A549 (cell line): ENCODE results near the gene TPP2. TPM values are rescaled to one million over a fixed set of nuclear protein-coding genes. Genes with fewer than 3 reads are reported as not detected.

Experiments used
- ATAC-seq, 2 experiments: fragments of 200-7000 bp in 1 of 2; fragments of >200 bp in 1 of 2; cut with Nextera tagmentation in 1 of 2; cut with Tn5 transposase in 1 of 2; 3 replicates each; pipeline versions ENCODE4 v1.8.0 to v1.9.1; 2018 to 2020; ENCODE audit warnings: mild to moderate bottlenecking in 1 of 2, moderate library complexity in 1 of 2
- CTCF ChIA-PET: fragments of 300-600 bp; sonication (Branson Sonifier 250); formaldehyde crosslinking; extraction: SDS; loops from one replicate; lab custom pipeline; 2021; ENCODE audit warnings: antibody characterized with exemption, inconsistent platforms; lab: Yijun Ruan, JAX
- POLR2A ChIA-PET: fragments of 350-600 bp; formaldehyde crosslinking; extraction: SDS; loops from one replicate; lab custom pipeline; 2021; ENCODE audit warnings: antibody characterized with exemption, inconsistent platforms; lab: Yijun Ruan, JAX
- DNase-seq, 2 experiments: peaks; one replicate each; pipeline versions ENCODE4 v3.0.0 to v3.0.0-alpha.2; 2011 to 2016; ENCODE audit warnings: low read depth in 1 of 2, low spot score in 1 of 2
- FAIRE-seq: peaks from 2 replicates; lab custom pipeline; 2011; peaks lifted over from hg19 to GRCh38; lab: Jason Lieb, UNC
- H3K27ac ChIP-seq, 2 experiments: fragments of >200 bp; sonication (Bioruptor Twin); formaldehyde crosslinking; 3 replicates each; pipeline ENCODE4 v1.5.1; 2016 to 2017
- H3K4me1 ChIP-seq: fragments of >200 bp; sonication (Bioruptor Twin); formaldehyde crosslinking; 3 replicates; pipeline ENCODE4 v1.6.1; 2016
- H3K4me2 ChIP-seq: fragments of >200 bp; sonication (Bioruptor Twin); formaldehyde crosslinking; 3 replicates; pipeline ENCODE4 v1.6.1; 2016
- H3K4me3 ChIP-seq: fragments of >200 bp; sonication (Bioruptor Twin); formaldehyde crosslinking; 3 replicates; pipeline ENCODE4 v1.5.1; 2016
- H3K9me3 ChIP-seq: fragments of >200 bp; sonication (Bioruptor Twin); formaldehyde crosslinking; 3 replicates; pipeline ENCODE4 v1.6.1; 2016
- CBX2 ChIP-seq: fragments of 200-600 bp; sonication (generic); IDR thresholded peaks from 2 replicates; pipeline ENCODE4 v1.6.1; 2016; ENCODE audit warnings: low read depth, mild to moderate bottlenecking, borderline replicate concordance
- CEBPB ChIP-seq, 2 experiments: fragments of >200 bp in 1 of 2; sonication (Bioruptor Twin) in 1 of 2; formaldehyde crosslinking in 1 of 2; IDR thresholded peaks; 2 replicates each; pipeline ENCODE4 v1.6.1; 2012 to 2016
- CHD2 ChIP-seq: fragments of 150-350 bp; IDR thresholded peaks from 2 replicates; pipeline ENCODE4 v1.6.1; 2014; ENCODE audit warnings: low read length; ENCODE audit not compliant: partially characterized antibody
- EHF ChIP-seq: fragments of 250-450 bp; sonication (Bioruptor Pico); IDR thresholded peaks from 2 replicates; pipeline ENCODE4 v1.5.0; 2020; ENCODE audit warnings: mild to moderate bottlenecking
- EHMT2 ChIP-seq: fragments of 200-600 bp; sonication (generic); IDR thresholded peaks from 2 replicates; pipeline ENCODE4 v1.6.1; 2016; ENCODE audit warnings: antibody characterized with exemption, low read depth, mild to moderate bottlenecking, moderate library complexity
- EP300 ChIP-seq, 2 experiments: fragments of >200 bp; sonication (Bioruptor Twin); formaldehyde crosslinking; IDR thresholded peaks; 2 replicates in 1 of 2; 3 replicates in 1 of 2; pipeline ENCODE4 v1.6.1; 2016 to 2017
- ESRRA ChIP-seq: fragments of 150-350 bp; IDR thresholded peaks from 2 replicates; pipeline ENCODE4 v1.6.1; 2014; ENCODE audit warnings: mild to moderate bottlenecking, low read length, borderline replicate concordance
- FOSB ChIP-seq: fragments of 250-450 bp; sonication (Bioruptor Pico); IDR thresholded peaks from 2 replicates; pipeline ENCODE4 v1.5.0; 2020; ENCODE audit warnings: mild to moderate bottlenecking, moderate library complexity
- FOSL2 ChIP-seq, 2 experiments: fragments of 450-650 bp in 1 of 2; fragments of >200 bp in 1 of 2; sonication (Bioruptor Twin) in 1 of 2; formaldehyde crosslinking; IDR thresholded peaks; 2 replicates each; pipeline versions ENCODE4 v1.5.0 to v1.6.1; 2016 to 2020; ENCODE audit warnings: mild to moderate bottlenecking in 1 of 2, moderate library complexity in 1 of 2
- GATA3 ChIP-seq: IDR thresholded peaks from 2 replicates; pipeline ENCODE4 v1.6.1; 2012; ENCODE audit warnings: borderline replicate concordance
- HDAC2 ChIP-seq: fragments of 200-600 bp; sonication (generic); IDR thresholded peaks from 2 replicates; pipeline ENCODE4 v1.6.1; 2016
- HOXB13 ChIP-seq: fragments of 250-450 bp; sonication (Bioruptor Pico); IDR thresholded peaks from 2 replicates; pipeline ENCODE4 v1.5.0; 2020; ENCODE audit warnings: low read depth, mild to moderate bottlenecking, moderate library complexity
- JUN ChIP-seq, 2 experiments: fragments of >200 bp; sonication (Bioruptor Twin); formaldehyde crosslinking; IDR thresholded peaks; 2 replicates in 1 of 2; 3 replicates in 1 of 2; pipeline ENCODE4 v1.6.1; 2016 to 2017
- MYC ChIP-seq: IDR thresholded peaks from 2 replicates; pipeline ENCODE4 v1.6.1; 2012; ENCODE audit warnings: mild to moderate bottlenecking, inconsistent platforms, low read length, improper control_type of control experiment, borderline replicate concordance
- NFE2L2 ChIP-seq: fragments of 150-350 bp; conservative IDR thresholded peaks from 2 replicates; pipeline ENCODE4 v1.6.1; 2014; ENCODE audit warnings: low read length
- PBX3 ChIP-seq: IDR thresholded peaks from 2 replicates; pipeline ENCODE4 v1.6.1; 2012
- PHF8 ChIP-seq: fragments of 200-600 bp; sonication (generic); IDR thresholded peaks from 2 replicates; pipeline ENCODE4 v1.6.1; 2016; ENCODE audit warnings: low read depth, mild to moderate bottlenecking, antibody characterized with exemption, moderate library complexity, borderline replicate concordance
- RCOR1 ChIP-seq: fragments of 150-350 bp; IDR thresholded peaks from 2 replicates; pipeline ENCODE4 v1.6.1; 2014; ENCODE audit warnings: antibody characterized with exemption, low read length, low read depth
- RFX5 ChIP-seq: fragments of 450-650 bp; IDR thresholded peaks from 2 replicates; pipeline ENCODE4 v1.7.1; 2014; ENCODE audit warnings: antibody characterized with exemption, mild to moderate bottlenecking, moderate library complexity
- RNF2 ChIP-seq: fragments of 200-600 bp; sonication (generic); IDR thresholded peaks from 2 replicates; pipeline ENCODE4 v1.6.1; 2016; ENCODE audit warnings: low read depth, mild to moderate bottlenecking, antibody characterized with exemption, moderate library complexity, borderline replicate concordance
- SMC3 ChIP-seq: fragments of >200 bp; sonication (Bioruptor Twin); formaldehyde crosslinking; IDR thresholded peaks from 3 replicates; pipeline ENCODE4 v1.6.1; 2018; ENCODE audit warnings: inconsistent platforms
- SREBF2 ChIP-seq: fragments of 450-650 bp; IDR thresholded peaks from 2 replicates; pipeline ENCODE4 v1.6.1; 2014; ENCODE audit warnings: mild to moderate bottlenecking, moderate library complexity
- TP53 ChIP-seq: fragments of 250-450 bp; sonication (Bioruptor Pico); IDR thresholded peaks from 2 replicates; pipeline ENCODE4 v1.5.0; 2021; ENCODE audit warnings: mild to moderate bottlenecking, moderate library complexity
- ZC3H11A ChIP-seq: fragments of 450-650 bp; IDR thresholded peaks from 2 replicates; pipeline ENCODE4 v1.6.1; 2014; ENCODE audit warnings: antibody characterized with exemption, mild to moderate bottlenecking
- ZNF302 ChIP-seq: fragments of 250-450 bp; sonication (Bioruptor Pico); IDR thresholded peaks from 2 replicates; pipeline ENCODE4 v1.9.0; 2021; ENCODE audit warnings: inconsistent platforms, mild to moderate bottlenecking, moderate library complexity
- ZSCAN20 ChIP-seq: fragments of 250-450 bp; sonication (Bioruptor Pico); IDR thresholded peaks from 2 replicates; pipeline ENCODE4 v1.8.0; 2022; ENCODE audit warnings: mild to moderate bottlenecking, moderate library complexity
- WGBS: methylation state at CpG from one replicate; pipeline ENCODE4 v1.1.6; 2017; ENCODE audit errors: missing lambda C conversion rate; 5-methylcytosine and 5-hydroxymethylcytosine counted together
- polyA plus RNA-seq, 4 experiments: library from polyadenylated mRNA; depleted of rRNA in 3 of 4; stranded (reverse); fragments of >200 nt; fragmentation: RNase III in 1 of 4; extraction: RNeasy Plus Mini Kit Qiagen cat#74134 plus additional on column Dnase treatment in 1 of 4; gene quantifications; 2 replicates in 3 of 4; 3 replicates in 1 of 4; pipeline ENCODE4 v1.2.3, GENCODE V29; 2011 to 2017
- TF ChIP-seq, protein P1 (sequence below): IDR thresholded peaks from 2 replicates; pipeline ENCODE4 v1.6.1; 2012
- TF ChIP-seq, protein P2 (sequence below): fragments of >200 bp; sonication (Bioruptor Twin); formaldehyde crosslinking; IDR thresholded peaks from 2 replicates; pipeline ENCODE4 v1.6.1; 2016

TPP2 gene
- polyA plus RNA-seq, 2 of the 4 experiments (the other 2 are of a cell fraction), result 18.6 to 28.4 TPM

DNA sequence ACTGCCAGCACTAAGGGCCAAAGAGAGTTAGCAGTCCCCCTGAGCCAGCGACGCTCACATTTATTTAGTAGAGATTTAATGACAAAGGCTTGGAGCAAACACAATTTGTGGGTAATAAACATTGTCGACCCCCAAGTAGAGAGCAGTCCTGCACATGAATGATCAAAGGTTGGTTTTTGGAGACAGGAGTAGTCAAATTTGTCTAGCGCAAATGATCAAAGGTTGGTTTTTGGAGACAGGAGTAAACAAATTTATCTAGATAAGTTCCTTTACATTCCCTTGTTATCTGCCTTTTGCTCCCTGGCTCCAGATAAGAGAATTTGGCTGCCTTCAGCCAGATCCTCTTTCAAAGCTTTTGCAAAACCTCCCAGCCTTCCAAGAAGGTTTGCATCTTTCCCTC lies 71.1 kb downstream of the TPP2 start:
- CTCF ChIA-PET, result interaction anchor here (1.0 kb wide), 1 partner anchor 132 kb away, joined by 3 read pairs; no protein-coding TSS in a partner anchor
- WGBS, result 95% methylated on average over 4 of the region's 4 CpGs
- Histone ChIP-seq H3K4me2 (no peak overlapping the region), H3K9me3 (no peaks in the 10 kb centered on the region), H3K27ac (no peak overlapping the region), H3K4me3 (no peak overlapping the region), H3K4me1 (no peaks in the 10 kb centered on the region)
- DNase-seq (no peak), FAIRE-seq (no peak), ATAC-seq (no peak)
- POLR2A ChIA-PET, result no interaction called here
- TF ChIP-seq RFX5 (no peak), ZNF302 (no peak), EP300 (IDR thresholded peaks at IDR 0.05) (no peak), HOXB13 (CRISPR knock-in tag) (no peak), ZSCAN20 (CRISPR knock-in tag) (no peak), JUN (IDR thresholded peaks at IDR 0.05) (no peak), SREBF2 (no peak), RCOR1 (no peak), MYC (no peak), RNF2 (no peak), EHMT2 (no peak), CBX2 (no peak), CEBPB (IDR thresholded peaks at IDR 0.05) (no peak), ZC3H11A (no peak), NFE2L2 (no peak)
- TF ChIP-seq, protein P1, sequence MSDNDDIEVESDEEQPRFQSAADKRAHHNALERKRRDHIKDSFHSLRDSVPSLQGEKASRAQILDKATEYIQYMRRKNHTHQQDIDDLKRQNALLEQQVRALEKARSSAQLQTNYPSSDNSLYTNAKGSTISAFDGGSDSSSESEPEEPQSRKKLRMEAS, result no peak
- TF ChIP-seq, protein P2, sequence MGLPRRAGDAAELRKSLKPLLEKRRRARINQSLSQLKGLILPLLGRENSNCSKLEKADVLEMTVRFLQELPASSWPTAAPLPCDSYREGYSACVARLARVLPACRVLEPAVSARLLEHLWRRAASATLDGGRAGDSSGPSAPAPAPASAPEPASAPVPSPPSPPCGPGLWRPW, result no peak
- TF ChIP-seq, all 56 proteins: peak for 0

DNA sequence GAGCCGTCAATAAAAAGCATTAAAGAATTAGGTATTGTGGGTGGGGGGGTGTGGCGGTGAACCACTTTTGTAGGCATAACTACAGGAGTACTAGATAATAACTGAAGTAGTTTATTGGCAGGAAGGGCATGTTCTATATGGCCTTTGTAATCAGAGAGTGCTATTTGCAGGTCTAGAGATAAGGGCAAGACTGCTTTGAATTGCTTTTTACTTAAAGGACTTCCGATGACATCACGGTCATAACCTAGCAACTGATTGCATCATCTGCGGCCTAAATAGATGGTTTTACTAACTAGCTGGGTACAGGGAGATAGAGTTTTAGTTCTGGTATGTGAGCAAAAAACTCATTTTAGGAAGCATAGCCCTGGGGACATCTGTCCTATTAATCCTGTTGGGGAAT lies 73.3 kb downstream of the TPP2 start:
- Histone ChIP-seq H3K4me2 (no peak overlapping the region), H3K4me1 (no peaks in the 10 kb centered on the region), H3K27ac (no peak overlapping the region), H3K4me3 (no peak overlapping the region)
- ChIA-PET POLR2A (no interaction called here), CTCF (no interaction called here)
- FAIRE-seq, result no peak
- no peak for ATAC-seq
- 73% methylated on average over 5 of the region's 5 CpGs for WGBS
- no peak for DNase-seq
- TF ChIP-seq ESRRA (no peak), PHF8 (no peak), FOSB (CRISPR knock-in tag) (no peak), CHD2 (no peak), EHMT2 (no peak), SMC3 (no peak), GATA3 (no peak), FOSL2 (IDR thresholded peaks at IDR 0.05) (no peak), FOSL2 (CRISPR knock-in tag; IDR thresholded peaks at IDR 0.05) (no peak), PBX3 (no peak), HDAC2 (no peak), HOXB13 (CRISPR knock-in tag) (no peak), TP53 (CRISPR knock-in tag) (no peak), CBX2 (no peak), EHF (CRISPR knock-in tag) (no peak)
- TF ChIP-seq, protein P1, result no peak
- TF ChIP-seq, protein P2, result no peak
- TF ChIP-seq, all 56 proteins: peak for 0
- H3K9me3 ChIP-seq, result no peaks in the 10 kb centered on the region
